Measurements from ENCODE around the gene ANKRD42.

ANKRD42 gene

GRCh38 chr11:83172551-83172950 lies 21.0 kb upstream of the ANKRD42 start:
- DNase-seq (ENCODE audit: low read depth), result no peak
- TF ChIP-seq CTCF (IDR thresholded peaks at IDR 0.05; ENCODE audit: control insufficient read depth, extremely low read depth, insufficient read depth), result no peak
- no peak overlapping the region for H3K4me3 ChIP-seq (ENCODE audit: low read depth, low read length)

GRCh38 chr11:83174008-83174407 lies 19.5 kb upstream of the ANKRD42 start:
- no peak for TF ChIP-seq CTCF (IDR thresholded peaks at IDR 0.05; ENCODE audit: control insufficient read depth, extremely low read depth, insufficient read depth)
- H3K4me3 ChIP-seq (ENCODE audit: low read depth, low read length), result no peak overlapping the region
- no peak for DNase-seq (ENCODE audit: low read depth)

GRCh38 chr11:83175815-83176214 lies 17.7 kb upstream of the ANKRD42 start:
- no peak for DNase-seq (ENCODE audit: low read depth)
- TF ChIP-seq CTCF (IDR thresholded peaks at IDR 0.05; ENCODE audit: control insufficient read depth, extremely low read depth, insufficient read depth), result no peak

GRCh38 chr11:83181815-83182214 lies 11.7 kb upstream of the ANKRD42 start:
- peak; percentile 54 for DNase-seq (ENCODE audit: low read depth)
- no peak for TF ChIP-seq CTCF (IDR thresholded peaks at IDR 0.05; ENCODE audit: control insufficient read depth, extremely low read depth, insufficient read depth)
- H3K4me3 ChIP-seq (ENCODE audit: low read depth, low read length), result no peak overlapping the region

More at GRCh38 chr11:83175815-83176214, 17.7 kb upstream of the ANKRD42 start:
- no peak overlapping the region for H3K4me3 ChIP-seq (ENCODE audit: low read depth, low read length)

GRCh38 chr11:83185767-83186166 lies 7.7 kb upstream of the ANKRD42 start:
- TF ChIP-seq CTCF (IDR thresholded peaks at IDR 0.05; ENCODE audit: control insufficient read depth, extremely low read depth, insufficient read depth), result no peak
- no peak for DNase-seq (ENCODE audit: low read depth)
- H3K4me3 ChIP-seq (ENCODE audit: low read depth, low read length), result no peak overlapping the region

- H3K4me3 ChIP-seq (ENCODE audit: low read depth, low read length), result no peak overlapping the region
- no peak for TF ChIP-seq CTCF (IDR thresholded peaks at IDR 0.05; ENCODE audit: control insufficient read depth, extremely low read depth, insufficient read depth)
These were observed 6.0 kb upstream of the ANKRD42 start for GRCh38 chr11:83187465-83187864.

GRCh38 chr11:83191491-83191890 lies 2.0 kb upstream of the ANKRD42 start:
- TF ChIP-seq CTCF (IDR thresholded peaks at IDR 0.05; ENCODE audit: control insufficient read depth, extremely low read depth, insufficient read depth), result no peak
- no peak overlapping the region for H3K4me3 ChIP-seq (ENCODE audit: low read depth, low read length)
- DNase-seq (ENCODE audit: low read depth), result no peak

More at GRCh38 chr11:83187465-83187864, 6.0 kb upstream of the ANKRD42 start:
- DNase-seq (ENCODE audit: low read depth), result no peak

All from LNCaP clone FGC (cell line).